HAP-1 (cell line): ENCODE results near the gene SH3PXD2B.

Experiments used
- DNase-seq, 2 experiments: peaks; one replicate each; pipeline ENCODE4 v3.0.0-alpha.2; 2016 to 2020; ENCODE audit warnings: low spot score in 2 of 2
- H3K27me3 ChIP-seq: fragments of 250-450 bp; sonication (Bioruptor Pico); 2 replicates; pipeline ENCODE4 v1.5.1; 2020; ENCODE audit warnings: low read depth, mild to moderate bottlenecking, moderate library complexity
- H3K36me3 ChIP-seq: fragments of 250-450 bp; sonication (Bioruptor Pico); replicated peaks from 2 replicates; pipeline ENCODE4 v1.5.1; 2020; ENCODE audit warnings: mild to moderate bottlenecking
- H3K4me1 ChIP-seq: fragments of 250-450 bp; sonication (Bioruptor Pico); 2 replicates; pipeline ENCODE4 v1.5.1; 2020; ENCODE audit warnings: mild to moderate bottlenecking
- H3K4me3 ChIP-seq: fragments of 250-450 bp; sonication (Bioruptor Pico); 2 replicates; pipeline ENCODE4 v1.5.1; 2020; ENCODE audit warnings: mild to moderate bottlenecking, moderate library complexity
- H3K9me3 ChIP-seq: fragments of 250-450 bp; sonication (Bioruptor Pico); 2 replicates; pipeline ENCODE4 v1.5.1; 2020; ENCODE audit warnings: mild to moderate bottlenecking, moderate library complexity
- in situ Hi-C: fragments of 300-500 bp; cut with MboI; formaldehyde crosslinking; loops from 3 replicates; pipeline ENCODE4 v1.14.3; 2020; ENCODE audit warnings: low sequenced_read_pairs, inconsistent platforms, mixed read lengths

The SH3PXD2B gene

DNA sequence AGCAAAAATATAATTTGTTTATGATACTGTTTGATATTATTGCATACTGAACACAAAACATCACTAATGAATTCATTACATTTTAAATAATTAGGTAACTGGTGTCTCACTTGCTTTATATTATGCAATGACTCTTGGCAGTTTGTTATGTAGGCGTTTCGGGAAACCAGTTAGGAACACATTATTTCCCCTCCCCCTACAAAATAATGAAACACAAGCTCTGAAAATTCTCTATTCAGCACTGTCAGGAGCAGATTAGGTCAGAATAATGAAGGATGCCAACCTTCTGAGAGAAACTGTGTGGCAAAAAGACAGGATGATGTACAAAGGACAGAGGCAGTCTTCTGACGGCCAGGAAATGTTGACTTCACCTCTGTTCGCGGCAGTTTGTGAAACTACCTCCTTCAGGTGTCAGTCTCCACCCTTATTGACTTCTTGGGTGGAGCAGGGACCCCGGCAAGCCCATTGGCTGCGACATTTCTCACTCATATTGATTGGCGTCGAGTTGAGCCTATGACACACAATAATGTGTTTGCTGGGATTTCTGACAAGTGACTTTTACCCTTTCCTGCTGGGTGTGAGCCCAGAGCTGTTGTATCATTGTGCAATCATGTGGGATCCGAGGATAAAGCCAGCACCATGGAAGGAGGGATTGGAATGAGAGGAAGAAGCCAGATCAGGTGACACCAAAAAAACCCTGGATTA is 33.9 kb downstream of the SH3PXD2B start:
- no peak for DNase-seq
- Histone ChIP-seq H3K27me3 (no peaks in the 10 kb centered on the region), H3K4me1 (no peaks in the 10 kb centered on the region), H3K4me3 (no peak overlapping the region), H3K36me3 (peaks cover 34% of the 10 kb centered on the region), H3K9me3 (no peaks in the 10 kb centered on the region)
- in situ Hi-C loops: no loop called here

DNA sequence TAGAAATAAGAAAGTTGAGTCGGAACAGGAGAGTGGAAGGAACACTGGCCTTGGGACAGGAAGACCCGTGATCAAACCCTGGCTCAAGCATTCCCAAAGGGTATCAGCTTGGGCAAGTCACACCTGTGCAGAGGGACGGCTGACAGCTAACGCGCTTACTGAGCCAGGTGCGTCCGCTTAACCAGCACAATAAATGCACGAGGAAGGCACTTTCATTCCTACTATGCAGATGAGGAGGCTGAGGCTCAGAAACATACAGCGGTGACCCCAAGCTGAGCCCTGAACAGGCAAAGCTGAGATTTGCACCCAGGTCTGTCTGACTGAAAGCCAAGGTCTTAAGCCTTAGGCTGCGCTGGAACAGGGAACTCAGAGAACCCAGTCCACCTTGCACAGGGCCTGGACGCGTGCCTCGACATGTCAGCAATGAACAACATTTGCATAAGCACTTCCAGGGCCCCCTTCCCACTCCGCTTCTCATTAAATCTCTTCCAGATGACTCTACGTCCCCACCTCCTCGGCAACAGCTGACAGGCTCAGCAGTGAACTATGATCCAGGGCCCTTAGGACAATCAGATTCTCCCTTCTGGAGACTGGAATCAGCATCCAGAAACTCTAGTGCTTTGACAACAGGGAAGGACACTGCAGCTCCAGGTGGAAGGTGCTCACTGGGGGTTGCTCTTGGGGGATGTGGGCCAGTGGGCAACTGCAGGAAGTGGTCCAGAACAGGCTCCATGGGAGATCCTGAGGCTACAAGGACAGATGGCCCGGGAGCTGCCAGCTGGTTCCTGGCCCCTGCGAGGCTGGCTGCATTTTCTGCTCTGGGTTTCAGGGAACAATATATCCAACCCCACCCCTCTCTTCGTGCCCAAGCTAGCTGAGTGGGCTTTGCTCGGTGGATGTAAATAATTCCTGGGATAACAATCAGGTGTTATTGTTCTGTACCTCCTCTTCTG is 35.2 kb downstream of the SH3PXD2B start:
- Histone ChIP-seq H3K4me3 (no peak overlapping the region), H3K9me3 (no peaks in the 10 kb centered on the region), H3K36me3 (peaks cover 34% of the 10 kb centered on the region), H3K27me3 (no peaks in the 10 kb centered on the region), H3K4me1 (no peaks in the 10 kb centered on the region)
- in situ Hi-C loops: no loop called here
- peak in 1 of 2 experiments; percentile 16 for DNase-seq

DNA sequence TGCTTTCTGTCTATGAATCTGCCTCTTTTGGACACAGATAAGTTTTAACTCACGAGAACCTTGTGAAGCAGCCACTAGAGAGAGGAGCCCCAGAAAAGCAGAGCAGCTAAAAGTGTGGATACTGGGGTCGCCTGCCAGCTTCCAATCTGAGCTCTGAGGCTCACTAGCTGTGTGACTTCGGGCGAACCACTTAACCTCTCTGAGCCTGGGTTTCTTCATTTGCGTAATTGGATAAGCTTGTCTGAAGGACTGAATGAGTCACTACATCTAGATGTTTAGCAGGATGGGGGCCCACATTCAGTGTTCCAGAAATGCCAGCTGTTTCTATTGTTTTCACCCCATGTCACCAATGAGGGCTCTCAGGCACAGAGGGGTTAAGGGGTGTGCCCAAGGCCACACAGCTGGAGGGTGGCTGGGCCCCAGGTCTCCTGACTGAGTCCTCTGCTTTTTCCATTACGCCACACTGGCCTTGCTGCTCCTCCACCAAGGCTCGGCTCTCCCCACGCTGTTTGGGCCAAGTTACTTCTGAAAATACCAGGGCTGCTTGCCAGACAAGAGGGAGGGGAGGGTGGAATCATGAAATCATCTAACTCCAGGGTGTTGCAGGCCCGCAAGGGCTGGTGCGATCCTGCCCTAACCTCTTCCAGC is 36.2 kb downstream of the SH3PXD2B start:
- Histone ChIP-seq H3K36me3 (peaks cover 34% of the 10 kb centered on the region), H3K4me1 (no peaks in the 10 kb centered on the region), H3K27me3 (no peaks in the 10 kb centered on the region), H3K9me3 (no peaks in the 10 kb centered on the region), H3K4me3 (no peak overlapping the region)
- DNase-seq: no peak
- in situ Hi-C loops: no loop called here

- no peaks in the 10 kb centered on the region for H3K9me3 ChIP-seq
- H3K4me1 ChIP-seq: no peaks in the 10 kb centered on the region
- in situ Hi-C loops: no loop called here
- H3K27me3 ChIP-seq: no peaks in the 10 kb centered on the region
- peaks cover 30% of the 10 kb centered on the region for H3K36me3 ChIP-seq
- DNase-seq: no peak
- no peak overlapping the region for H3K4me3 ChIP-seq
These were observed 37.0 kb downstream of the SH3PXD2B start for GRCh38 chr5:172417130-172417841.

- in situ Hi-C loops: no loop called here
- Histone ChIP-seq H3K4me1 (no peaks in the 10 kb centered on the region), H3K36me3 (peaks cover 15% of the 10 kb centered on the region), H3K27me3 (no peaks in the 10 kb centered on the region), H3K9me3 (no peaks in the 10 kb centered on the region), H3K4me3 (no peak overlapping the region)
- DNase-seq: no peak
These were observed 38.7 kb downstream of the SH3PXD2B start for GRCh38 chr5:172415362-172416275.

- Histone ChIP-seq H3K4me1 (no peaks in the 10 kb centered on the region), H3K36me3 (peaks cover 13% of the 10 kb centered on the region; the same call in 1 of the 2 replicates), H3K4me3 (no peak overlapping the region), H3K27me3 (no peaks in the 10 kb centered on the region), H3K9me3 (no peaks in the 10 kb centered on the region)
- in situ Hi-C loops: no loop called here
- DNase-seq: no peak
These were observed 39.6 kb downstream of the SH3PXD2B start for GRCh38 chr5:172414531-172415361.

- Histone ChIP-seq H3K4me3 (no peak overlapping the region), H3K4me1 (no peaks in the 10 kb centered on the region), H3K9me3 (no peaks in the 10 kb centered on the region), H3K27me3 (no peaks in the 10 kb centered on the region), H3K36me3 (peaks cover 9% of the 10 kb centered on the region; the same call in 1 of the 2 replicates)
- in situ Hi-C loops: no loop called here
- DNase-seq: no peak
These were observed 40.6 kb downstream of the SH3PXD2B start for GRCh38 chr5:172413601-172414171.

- Histone ChIP-seq H3K4me1 (no peaks in the 10 kb centered on the region), H3K9me3 (no peaks in the 10 kb centered on the region), H3K4me3 (no peak overlapping the region), H3K27me3 (no peaks in the 10 kb centered on the region), H3K36me3 (peaks cover 5% of the 10 kb centered on the region; the same call in 1 of the 2 replicates)
- in situ Hi-C loops: no loop called here
- no peak for DNase-seq
These were observed 41.5 kb downstream of the SH3PXD2B start for GRCh38 chr5:172412724-172413286.

- no peak overlapping the region for H3K4me3 ChIP-seq
- DNase-seq: no peak
- H3K9me3 ChIP-seq: no peaks in the 10 kb centered on the region
- no peaks in the 10 kb centered on the region for H3K4me1 ChIP-seq
- H3K27me3 ChIP-seq: no peaks in the 10 kb centered on the region
- peaks cover 10% of the 10 kb centered on the region for H3K36me3 ChIP-seq
- in situ Hi-C loops: no loop called here
These were observed 42.7 kb downstream of the SH3PXD2B start for GRCh38 chr5:172411484-172412072.

DNA sequence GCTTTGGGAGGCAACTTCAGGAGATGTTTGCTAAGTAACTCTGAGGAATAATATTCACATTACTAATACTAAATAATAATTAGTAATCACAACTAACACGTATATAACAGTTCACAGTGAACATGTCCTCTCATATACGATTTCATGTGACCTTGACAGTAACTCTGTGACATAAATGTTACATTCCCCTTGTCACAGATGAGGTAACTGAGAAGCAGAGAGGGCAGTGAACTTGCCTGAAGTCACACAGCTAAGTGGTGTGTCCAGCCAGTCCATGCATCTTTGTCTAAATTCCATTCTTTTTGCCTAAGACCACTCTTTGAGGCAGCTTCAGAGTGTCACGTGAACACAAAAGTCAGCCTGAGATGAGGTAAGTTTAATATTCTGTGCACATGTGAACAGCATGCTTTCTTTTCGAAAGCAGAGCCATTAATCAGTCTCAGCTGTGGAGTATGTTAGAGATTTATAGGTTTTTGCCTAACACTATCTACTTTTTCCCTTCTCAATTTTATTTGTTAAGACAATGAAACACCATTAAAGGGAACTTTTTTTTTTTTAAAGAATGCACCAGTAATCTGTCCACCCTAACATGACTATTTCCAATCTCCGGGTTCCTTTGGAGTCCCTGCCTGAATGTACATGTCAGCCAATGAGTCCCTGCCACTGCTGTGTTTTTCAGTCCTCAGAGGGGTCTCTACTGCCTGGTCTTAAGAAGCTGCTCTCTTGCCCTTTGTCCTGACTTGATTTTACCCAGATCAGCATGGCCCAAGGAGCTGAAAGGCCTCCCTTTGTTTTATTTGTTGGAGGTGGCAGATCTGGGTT is 43.5 kb downstream of the SH3PXD2B start:
- no peak for DNase-seq
- Histone ChIP-seq H3K27me3 (no peaks in the 10 kb centered on the region), H3K4me1 (no peaks in the 10 kb centered on the region), H3K4me3 (no peak overlapping the region), H3K9me3 (no peaks in the 10 kb centered on the region), H3K36me3 (peaks cover 14% of the 10 kb centered on the region)
- in situ Hi-C loops: no loop called here

- H3K4me3 ChIP-seq: no peak overlapping the region
- no peaks in the 10 kb centered on the region for H3K9me3 ChIP-seq
- H3K27me3 ChIP-seq: no peaks in the 10 kb centered on the region
- DNase-seq: no peak
- in situ Hi-C loops: no loop called here
- H3K36me3 ChIP-seq: peaks cover 21% of the 10 kb centered on the region
- no peaks in the 10 kb centered on the region for H3K4me1 ChIP-seq
These were observed 44.2 kb downstream of the SH3PXD2B start for GRCh38 chr5:172410160-172410559.
